Thyroid gland (tissue), 4 donors: ENCODE results near the gene PGGHG. TPM values are rescaled to one million over a fixed set of nuclear protein-coding genes. Genes with fewer than 3 reads are reported as not detected.
"Not testable (repeated sequence)": the region's sequence is repeated elsewhere in the genome, so short reads cannot be mapped to it uniquely, and the experiment has no call there.

Source experiments
- DNase-seq, 2 donors: peaks; one replicate each; pipeline ENCODE4 v3.0.0-alpha.2; 2019
- H3K27ac ChIP-seq, 3 donors: fragments of 200-600 bp; sonication (generic); 1 replicate in 2 of 3; 2 replicates in 1 of 3; pipeline ENCODE4 v1.5.1; 2016 to 2019; ENCODE audit warnings: mild to moderate bottlenecking in 1 of 3, moderate library complexity in 1 of 3
- H3K27me3 ChIP-seq: fragments of 200-600 bp; sonication (generic); one replicate; pipeline ENCODE4 v1.5.1; 2019
- H3K36me3 ChIP-seq, 2 donors: fragments of 200-600 bp; sonication (generic); one replicate each; pipeline ENCODE4 v1.5.1; 2016 to 2019
- H3K4me1 ChIP-seq, 2 donors: fragments of 200-600 bp; sonication (generic); one replicate each; pipeline ENCODE4 v1.5.1; 2017 to 2019
- H3K4me3 ChIP-seq, 3 donors: fragments of 200-600 bp; sonication (generic); replicated peaks in 1 of 3; 1 replicate in 2 of 3; 2 replicates in 1 of 3; pipeline ENCODE4 v1.5.1; 2016; ENCODE audit warnings: mild to moderate bottlenecking in 1 of 3
- H3K9me3 ChIP-seq: fragments of 200-600 bp; sonication (generic); one replicate; pipeline ENCODE4 v1.5.1; 2017
- CTCF ChIP-seq, 6 experiments: fragments of 200-600 bp in 3 of 6; fragments of 450-650 bp in 3 of 6; sonication (generic) in 3 of 6; IDR thresholded peaks; one replicate each; pipeline ENCODE4 v1.5.1; 2016 to 2019; ENCODE audit warnings: antibody characterized with exemption in 6 of 6, mild to moderate bottlenecking in 2 of 6, inconsistent platforms in 1 of 6, moderate library complexity in 1 of 6
- POLR2A ChIP-seq, 2 donors: fragments of 450-650 bp; IDR thresholded peaks; one replicate each; pipeline ENCODE4 v1.6.1; 2017; ENCODE audit warnings: antibody characterized with exemption in 2 of 2, mild to moderate bottlenecking in 2 of 2, moderate library complexity in 1 of 2
- WGBS, 2 donors: methylation state at CpG; one replicate each; pipeline ENCODE4 v1.1.5; 2017; 5-methylcytosine and 5-hydroxymethylcytosine counted together
- intact Hi-C: fragments of 100-400 bp; cut with DNase I; formaldehyde crosslinking; loops from one replicate; pipeline ENCODE4 v1.15.1; 2023
- total RNA-seq, 4 donors: library from RNA; depleted of rRNA; stranded (reverse); fragments of >200 nt; gene quantifications; one replicate each; pipeline ENCODE4 v1.2.3, GENCODE V29; 2016

PGGHG gene
- total RNA-seq, 4 donors from 2014 or later = 21.8 to 43.3 (median 32.7) TPM

GRCh38 chr11:312092-312816 is 23.3 kb downstream of the PGGHG start:
- TF ChIP-seq CTCF (IDR thresholded peaks at IDR 0.05) (no peak), POLR2A (IDR thresholded peaks at IDR 0.05) (no peak)
- H3K27ac ChIP-seq = peak overlapping the region; percentile 69 to 71 (median 71)
- intact Hi-C loops = no loop called here
- 57 to 69% methylated on average over 14 of the region's 14 CpGs for WGBS, 2 donors
- peaks cover 0 to 3% of the 10 kb centered on the region in 2 donors for H3K36me3 ChIP-seq
- no peak overlapping the region for H3K4me3 ChIP-seq
- DNase-seq = no peak
- H3K9me3 ChIP-seq = no peaks in the 10 kb centered on the region
- no peaks in the 10 kb centered on the region for H3K27me3 ChIP-seq
- peaks cover 4 to 21% of the 10 kb centered on the region in 2 donors for H3K4me1 ChIP-seq

GRCh38 chr11:313304-313786 is 24.4 kb downstream of the PGGHG start:
- H3K27ac ChIP-seq = peak overlapping the region; percentile 53 to 88 (median 71)
- intact Hi-C loops = no loop called here
- no peak for DNase-seq
- H3K4me1 ChIP-seq = peaks cover 4 to 15% of the 10 kb centered on the region in 2 donors
- 85 to 87% methylated on average over 7 to 8 of the region's 8 CpGs for WGBS, 2 donors
- H3K4me3 ChIP-seq = peak overlapping the region in 1 of 3 donors; percentile 41
- H3K27me3 ChIP-seq = no peaks in the 10 kb centered on the region
- H3K9me3 ChIP-seq = no peaks in the 10 kb centered on the region
- TF ChIP-seq POLR2A (IDR thresholded peaks at IDR 0.05) (no peak), CTCF (IDR thresholded peaks at IDR 0.05) (no peak)
- H3K36me3 ChIP-seq = peaks cover 0 to 3% of the 10 kb centered on the region in 2 donors

GRCh38 chr11:313787-314553 is 25.0 kb downstream of the PGGHG start, which contains the start of gene IFITM1:
Gene IFITM1 (plus strand): TSS chr11:314040. CDS start chr11:314171, 131 bp downstream.
- WGBS, 2 donors = 45 to 51% methylated on average over 15 to 18 of the region's 18 CpGs
- Histone ChIP-seq H3K4me3 (peak within 1 kb of the TSS in 2 of 3 donors; percentile 41 to 42), H3K9me3 (no peaks in the 10 kb centered on the region), H3K36me3 (peaks cover 0 to 3% of the 10 kb centered on the region in 2 donors), H3K27me3 (no peaks in the 10 kb centered on the region), H3K27ac (peak within 1 kb of the TSS; percentile 71 to 88 (median 74)), H3K4me1 (peaks cover 4 to 15% of the 10 kb centered on the region in 2 donors)
- no peak for TF ChIP-seq CTCF (IDR thresholded peaks at IDR 0.05)
- TF ChIP-seq POLR2A (IDR thresholded peaks at IDR 0.05) = peak in 1 of 2 donors; percentile 53
- DNase-seq = no peak
- intact Hi-C loops = no loop called here

GRCh38 chr11:314554-314875 is 25.6 kb downstream of the PGGHG start:
- H3K36me3 ChIP-seq, H3K9me3 ChIP-seq, DNase-seq, H3K27me3 ChIP-seq, intact Hi-C loops: not testable (repeated sequence)
- WGBS, 2 donors = 65 to 85% methylated on average over 4 to 6 of the region's 6 CpGs
- peaks cover 4 to 15% of the 10 kb centered on the region in 2 donors for H3K4me1 ChIP-seq
- peak overlapping the region in 2 of 3 donors; percentile 41 to 42 for H3K4me3 ChIP-seq
- peak overlapping the region; percentile 71 to 88 (median 74) for H3K27ac ChIP-seq

- no peak for TF ChIP-seq POLR2A (IDR thresholded peaks at IDR 0.05)
- TF ChIP-seq CTCF (IDR thresholded peaks at IDR 0.05) = no peak
- peak overlapping the region in 1 of 3 donors; percentile 41 for H3K4me3 ChIP-seq
- WGBS, 2 donors = 69 to 79% methylated on average over 8 to 9 of the region's 9 CpGs
- H3K9me3 ChIP-seq = no peaks in the 10 kb centered on the region
- peaks cover 0 to 15% of the 10 kb centered on the region in 2 donors for H3K4me1 ChIP-seq
- H3K27me3 ChIP-seq = no peaks in the 10 kb centered on the region
- peak overlapping the region; percentile 51 to 88 (median 71) for H3K27ac ChIP-seq
- intact Hi-C loops = loop anchor here (5.0 kb wide), 1 partner anchor 37 kb away; no protein-coding TSS in a partner anchor
- no peak for DNase-seq
- peaks cover 0 to 3% of the 10 kb centered on the region in 2 donors for H3K36me3 ChIP-seq
These were observed 26.1 kb downstream of the PGGHG start for GRCh38 chr11:315051-315481.
